Vagina (tissue), 2 donors: Measurements from ENCODE around the gene MAPK9. TPM values are rescaled to one million over a fixed set of nuclear protein-coding genes. Genes with fewer than 3 reads are reported as not detected.

Experiments used
- DNase-seq, 2 donors: peaks; one replicate each; pipeline ENCODE4 v3.0.0-alpha.2; 2017; ENCODE audit errors: extremely low spot score in 2 of 2
- H3K27ac ChIP-seq: fragments of 200-600 bp; sonication (generic); one replicate; pipeline ENCODE4 v1.5.1; 2019
- H3K27me3 ChIP-seq: fragments of 200-600 bp; sonication (generic); one replicate; pipeline ENCODE4 v1.5.1; 2019
- H3K36me3 ChIP-seq, 2 donors: fragments of 200-600 bp; sonication (generic); one replicate each; pipeline ENCODE4 v1.5.1; 2017 to 2019
- H3K4me1 ChIP-seq: fragments of 200-600 bp; sonication (generic); one replicate; pipeline ENCODE4 v1.5.1; 2019
- H3K4me3 ChIP-seq, 2 donors: fragments of 200-600 bp; sonication (generic); 1 replicate in 1 of 2; 2 replicates in 1 of 2; pipeline ENCODE4 v1.5.1; 2016 to 2019
- H3K9me3 ChIP-seq: fragments of 200-600 bp; sonication (generic); one replicate; pipeline ENCODE4 v1.5.1; 2019
- CTCF ChIP-seq, 3 experiments: fragments of 450-650 bp in 2 of 3; fragments of 200-600 bp in 1 of 3; sonication (generic) in 1 of 3; IDR thresholded peaks; one replicate each; pipeline ENCODE4 v1.5.1; 2017 to 2019; ENCODE audit warnings: antibody characterized with exemption in 3 of 3, mild to moderate bottlenecking in 2 of 3, moderate library complexity in 2 of 3
- POLR2A ChIP-seq, 2 donors: fragments of 450-650 bp; IDR thresholded peaks; one replicate each; pipeline ENCODE4 v1.6.1; 2017; ENCODE audit warnings: antibody characterized with exemption in 2 of 2, mild to moderate bottlenecking in 2 of 2, moderate library complexity in 2 of 2
- POLR2AphosphoS5 ChIP-seq, 2 donors: sonication (generic); formaldehyde crosslinking; IDR thresholded peaks; one replicate each; pipeline ENCODE4 v1.9.0; 2017; ENCODE audit warnings: antibody characterized with exemption in 2 of 2, mild to moderate bottlenecking in 2 of 2, low read depth in 1 of 2; ENCODE audit not compliant: insufficient read depth in 1 of 2
- intact Hi-C: fragments of 100-400 bp; cut with DNase I; formaldehyde crosslinking; loops from one replicate; pipeline ENCODE4 v1.15.1; 2023
- total RNA-seq: library from RNA; depleted of rRNA; stranded (reverse); fragments of >200 nt; gene quantifications from one replicate; pipeline ENCODE4 v1.2.3, GENCODE V29; 2016

The MAPK9 gene
- total RNA-seq, 1 donor from 2014 or later: 19.6 TPM

GRCh38 chr5:180338001-180338707 is 46.3 kb upstream of the MAPK9 start:
- Histone ChIP-seq H3K27ac (no peak overlapping the region), H3K9me3 (no peaks in the 10 kb centered on the region), H3K4me1 (peaks cover 4% of the 10 kb centered on the region), H3K4me3 (no peak overlapping the region), H3K36me3 (peaks cover 0 to 28% of the 10 kb centered on the region in 2 donors), H3K27me3 (no peaks in the 10 kb centered on the region)
- DNase-seq: no peak
- intact Hi-C loops: no loop called here
- TF ChIP-seq CTCF (IDR thresholded peaks at IDR 0.05) (no peak), POLR2AphosphoS5 (IDR thresholded peaks at IDR 0.05; ENCODE audit: insufficient read depth in 1 of 2, low read depth in 1 of 2) (no peak), POLR2A (IDR thresholded peaks at IDR 0.05) (no peak)

GRCh38 chr5:180336234-180337020 is 44.5 kb upstream of the MAPK9 start:
- peaks cover 8% of the 10 kb centered on the region for H3K4me1 ChIP-seq
- no peaks in the 10 kb centered on the region for H3K27me3 ChIP-seq
- DNase-seq: no peak
- H3K36me3 ChIP-seq: peaks cover 0 to 28% of the 10 kb centered on the region in 2 donors
- H3K9me3 ChIP-seq: no peaks in the 10 kb centered on the region
- H3K4me3 ChIP-seq: no peak overlapping the region
- intact Hi-C loops: no loop called here
- H3K27ac ChIP-seq: no peak overlapping the region
- TF ChIP-seq CTCF (IDR thresholded peaks at IDR 0.05): no peak
- TF ChIP-seq POLR2A (IDR thresholded peaks at IDR 0.05): no peak

DNA sequence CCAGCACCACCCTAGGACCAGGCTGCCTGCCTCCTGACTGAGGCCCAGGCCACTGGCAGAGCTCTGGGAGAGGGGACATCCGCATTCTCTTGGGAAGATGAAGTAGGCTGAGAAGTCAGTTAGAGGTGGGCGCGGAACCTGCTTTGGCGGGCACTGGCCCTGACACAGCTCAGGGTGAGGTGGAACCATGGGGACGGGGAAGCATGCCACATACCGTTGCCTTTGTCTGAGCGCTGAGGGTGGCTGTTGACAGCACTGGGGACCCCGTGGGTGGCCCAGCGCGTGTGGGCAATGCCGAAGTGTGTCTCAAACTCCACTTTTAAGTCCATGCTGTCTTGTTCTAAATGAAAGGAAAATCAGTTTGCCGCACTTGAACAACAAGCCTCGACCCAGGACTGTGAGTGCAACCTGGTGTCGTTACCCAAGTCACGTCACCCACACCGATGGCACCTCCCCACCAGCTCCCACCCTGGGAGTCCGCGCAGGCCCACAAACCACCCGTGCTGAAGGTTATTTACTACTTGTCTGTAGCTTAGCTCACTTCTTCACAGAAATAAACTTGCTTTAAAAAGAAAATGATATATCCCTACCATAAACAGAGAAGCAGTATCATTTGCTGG is 43.8 kb upstream of the MAPK9 start:
- Histone ChIP-seq H3K27ac (no peak overlapping the region), H3K9me3 (no peaks in the 10 kb centered on the region), H3K36me3 (peaks cover 0 to 28% of the 10 kb centered on the region in 2 donors), H3K27me3 (no peaks in the 10 kb centered on the region), H3K4me3 (no peak overlapping the region), H3K4me1 (peaks cover 13% of the 10 kb centered on the region)
- TF ChIP-seq CTCF (IDR thresholded peaks at IDR 0.05) (no peak), POLR2A (IDR thresholded peaks at IDR 0.05) (no peak), POLR2AphosphoS5 (IDR thresholded peaks at IDR 0.05; ENCODE audit: insufficient read depth in 1 of 2, low read depth in 1 of 2) (no peak)
- no peak for DNase-seq
- intact Hi-C loops: no loop called here

DNA sequence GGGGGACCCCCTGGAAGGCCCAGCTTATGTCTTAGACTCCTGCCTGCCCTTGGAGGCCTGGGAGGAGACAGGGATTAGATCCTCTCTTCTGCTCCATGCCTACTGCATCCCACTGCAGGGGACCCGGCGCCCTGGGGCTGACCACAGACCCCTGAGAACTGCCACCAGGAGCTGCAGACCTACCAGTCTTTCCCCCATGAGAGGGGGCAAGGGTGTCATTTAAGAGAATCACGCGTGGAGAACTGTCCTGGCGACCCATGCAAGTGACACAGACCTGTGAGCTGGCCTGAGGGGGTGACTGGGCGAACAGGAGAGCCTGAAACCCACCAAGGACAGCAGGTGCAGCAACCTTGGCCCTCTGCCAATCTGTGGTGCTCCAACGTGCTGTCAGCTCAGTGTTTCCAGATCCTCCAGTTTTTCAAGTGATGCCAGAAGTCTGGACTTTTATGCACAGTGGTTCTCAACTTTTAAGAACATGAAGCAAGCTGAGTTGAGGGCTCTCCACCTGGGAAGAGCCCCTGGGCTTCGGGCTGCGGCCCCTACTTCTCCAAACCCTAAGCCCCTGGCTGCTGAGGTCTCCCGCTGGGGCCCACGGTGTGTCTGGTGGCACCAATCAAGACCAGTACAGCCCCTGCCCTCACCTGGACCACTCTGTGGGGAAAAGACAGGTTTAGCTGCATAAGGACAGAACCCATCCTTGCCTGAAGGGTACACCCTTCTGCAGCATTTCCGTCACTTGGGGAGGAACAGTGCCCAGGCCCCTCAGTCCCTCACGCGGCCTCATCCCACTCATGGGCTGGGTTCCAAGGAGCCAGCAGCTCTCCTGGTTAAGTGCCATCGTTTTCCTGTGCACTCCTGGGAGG is 43.1 kb upstream of the MAPK9 start:
- Histone ChIP-seq H3K27me3 (no peaks in the 10 kb centered on the region), H3K27ac (no peak overlapping the region), H3K4me1 (peaks cover 19% of the 10 kb centered on the region), H3K36me3 (peaks cover 0 to 28% of the 10 kb centered on the region in 2 donors), H3K9me3 (no peaks in the 10 kb centered on the region), H3K4me3 (no peak overlapping the region)
- no peak for TF ChIP-seq POLR2AphosphoS5 (IDR thresholded peaks at IDR 0.05; ENCODE audit: insufficient read depth in 1 of 2, low read depth in 1 of 2)
- TF ChIP-seq POLR2A (IDR thresholded peaks at IDR 0.05): no peak
- no peak for DNase-seq
- intact Hi-C loops: no loop called here

- no peak overlapping the region for H3K4me3 ChIP-seq
- no peaks in the 10 kb centered on the region for H3K27me3 ChIP-seq
- H3K9me3 ChIP-seq: no peaks in the 10 kb centered on the region
- no peak overlapping the region for H3K27ac ChIP-seq
- no peak for DNase-seq
- intact Hi-C loops: no loop called here
- TF ChIP-seq CTCF (IDR thresholded peaks at IDR 0.05) (no peak), POLR2AphosphoS5 (IDR thresholded peaks at IDR 0.05; ENCODE audit: insufficient read depth in 1 of 2, low read depth in 1 of 2) (no peak), POLR2A (IDR thresholded peaks at IDR 0.05) (no peak)
- H3K36me3 ChIP-seq: peaks cover 0 to 28% of the 10 kb centered on the region in 2 donors
- H3K4me1 ChIP-seq: peaks cover 24% of the 10 kb centered on the region
These were observed 42.3 kb upstream of the MAPK9 start for GRCh38 chr5:180334176-180334575.
